Stimulated activated CD8-positive, alpha-beta memory T cell treated with anti-CD3 and anti-CD28 coated beads, Interleukin-7, amount 100 ng/mL, for 4 hours (primary cell): Measurements from ENCODE around the gene LMNTD1.

Experiments
- DNase-seq, 2 donors: peaks; one replicate each; pipeline ENCODE4 v3.0.0-alpha.2; 2020; ENCODE audit warnings: low read depth in 2 of 2

The LMNTD1 gene

GRCh38 chr12:25552681-25553080, 402 bp downstream of the LMNTD1 start:
- no peak for DNase-seq

GRCh38 chr12:25550186-25550585, 2.9 kb downstream of the LMNTD1 start:
- no peak for DNase-seq

GRCh38 chr12:25549120-25549519, 4.0 kb downstream of the LMNTD1 start:
- DNase-seq: no peak

GRCh38 chr12:25546318-25546717, 6.8 kb downstream of the LMNTD1 start:
- no peak for DNase-seq

GRCh38 chr12:25533150-25533549, 19.9 kb downstream of the LMNTD1 start:
- DNase-seq: no peak

- no peak for DNase-seq
Observed at GRCh38 chr12:25531502-25532052, 21.5 kb downstream of the LMNTD1 start.

GRCh38 chr12:25529738-25530137, 23.3 kb downstream of the LMNTD1 start:
- no peak for DNase-seq

GRCh38 chr12:25526778-25527177, 26.3 kb downstream of the LMNTD1 start:
- no peak for DNase-seq

GRCh38 chr12:25524366-25524765, 28.7 kb downstream of the LMNTD1 start:
- DNase-seq: no peak

GRCh38 chr12:25521625-25522256, 31.3 kb downstream of the LMNTD1 start:
- no peak for DNase-seq

- no peak for DNase-seq
Observed at GRCh38 chr12:25518512-25518911, 34.6 kb downstream of the LMNTD1 start.

- no peak for DNase-seq
Observed at GRCh38 chr12:25504744-25505143, 48.3 kb downstream of the LMNTD1 start.

- no peak for DNase-seq
Observed at GRCh38 chr12:25503666-25504065, 49.4 kb downstream of the LMNTD1 start.

GRCh38 chr12:25502596-25502995, 50.5 kb downstream of the LMNTD1 start:
- DNase-seq: no peak

- no peak for DNase-seq
Observed at GRCh38 chr12:25502118-25502517, 51.0 kb downstream of the LMNTD1 start.

- no peak for DNase-seq
Observed at GRCh38 chr12:25501549-25501948, 51.5 kb downstream of the LMNTD1 start.

GRCh38 chr12:25500651-25501050, 52.4 kb downstream of the LMNTD1 start:
- no peak for DNase-seq

- DNase-seq: no peak
Observed at GRCh38 chr12:25497021-25497420, 56.1 kb downstream of the LMNTD1 start.

- DNase-seq: no peak
Observed at GRCh38 chr12:25496098-25496587, 56.9 kb downstream of the LMNTD1 start.

GRCh38 chr12:25495331-25496097, 57.6 kb downstream of the LMNTD1 start:
- no peak for DNase-seq

- no peak for DNase-seq
Observed at GRCh38 chr12:25494926-25495325, 58.2 kb downstream of the LMNTD1 start.

GRCh38 chr12:25493682-25494081, 59.4 kb downstream of the LMNTD1 start:
- DNase-seq: no peak
